Stimulated activated naive CD8-positive, alpha-beta T cell treated with anti-CD3 and anti-CD28 coated beads, Interleukin-15, amount 100 ng/mL, for 72 hours (primary cell): ENCODE data around the gene SCMH1.
A peak's percentile ranks its signal among the peaks of the same experiment; 100 is the strongest.

ENCODE experiments used
- ATAC-seq: fragments of 150-1000 bp; cut with Tn5 transposase; 2 replicates; pipeline ENCODE4 v1.10.0; 2021; ENCODE audit warnings: mild to moderate bottlenecking, moderate library complexity
- DNase-seq, 2 donors: peaks; one replicate each; pipeline ENCODE4 v3.0.0; 2021 to 2022
- H3K27ac Mint-ChIP-seq, 2 donors: one replicate each; pipeline ENCODE4 v1.8.0; 2022; ENCODE audit warnings: mild to moderate bottlenecking in 2 of 2, mixed read lengths in 2 of 2, moderate library complexity in 2 of 2
- H3K27me3 Mint-ChIP-seq: one replicate; pipeline ENCODE4 v1.8.0; 2022; ENCODE audit warnings: mixed read lengths
- H3K4me1 Mint-ChIP-seq: one replicate; pipeline ENCODE4 v1.8.0; 2022; ENCODE audit warnings: mild to moderate bottlenecking, mixed read lengths
- H3K4me3 Mint-ChIP-seq, 2 donors: one replicate each; pipeline ENCODE4 v1.8.0; 2022; ENCODE audit warnings: mild to moderate bottlenecking in 2 of 2, mixed read lengths in 2 of 2, moderate library complexity in 1 of 2
- H3K9me3 Mint-ChIP-seq, 2 donors: one replicate each; pipeline ENCODE4 v1.8.0; 2022; ENCODE audit warnings: mixed read lengths in 2 of 2

Gene SCMH1

DNA sequence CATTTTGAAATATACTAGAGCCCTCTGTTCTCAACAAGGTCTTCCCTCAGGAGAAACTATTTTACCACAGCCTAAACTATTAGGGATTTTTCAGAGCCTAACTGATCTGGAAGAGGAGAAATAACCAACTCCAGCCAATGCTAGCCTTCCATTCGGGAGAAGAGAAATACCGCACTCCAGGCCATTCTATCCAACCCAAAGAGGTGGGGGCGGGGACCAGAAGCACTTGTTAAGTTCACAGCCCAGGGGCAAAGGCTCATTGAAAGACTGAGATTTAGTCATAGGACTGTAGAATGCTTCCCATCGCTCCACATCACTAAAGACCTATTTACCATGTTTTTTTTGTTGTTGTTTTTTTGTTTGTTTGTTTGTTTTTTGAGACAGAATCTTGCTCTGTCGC, 185.2 kb downstream of the SCMH1 start:
- Mint-ChIP-seq H3K27me3 (no peaks in the 10 kb centered on the region), H3K27ac (no peak overlapping the region), H3K4me1 (no peaks in the 10 kb centered on the region), H3K4me3 (no peak overlapping the region), H3K9me3 (no peaks in the 10 kb centered on the region)
- DNase-seq (no peak), ATAC-seq (no peak)

DNA sequence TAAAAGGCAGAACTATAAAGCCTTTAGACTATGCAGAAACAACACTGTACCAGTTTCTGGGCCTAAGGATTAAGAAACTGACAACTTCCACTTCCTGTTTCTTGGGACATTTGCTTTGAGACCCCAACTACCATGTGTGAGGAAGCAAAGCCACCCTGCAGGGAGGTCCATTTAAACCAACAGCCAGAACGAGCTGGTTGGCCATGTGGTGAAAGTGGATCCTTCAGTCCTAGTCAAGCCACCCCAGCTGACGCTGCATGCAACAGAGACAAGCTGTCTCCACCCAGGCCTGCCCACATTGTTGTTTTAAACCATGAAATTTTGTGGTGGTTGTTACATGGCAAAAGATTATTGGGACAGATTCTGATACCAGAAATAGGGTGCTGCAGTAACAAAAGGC, 188.8 kb downstream of the SCMH1 start:
- no peak overlapping the region for H3K27ac Mint-ChIP-seq
- no peaks in the 10 kb centered on the region for H3K4me1 Mint-ChIP-seq
- no peaks in the 10 kb centered on the region for H3K9me3 Mint-ChIP-seq
- ATAC-seq (no peak), DNase-seq (no peak)
- no peaks in the 10 kb centered on the region for H3K27me3 Mint-ChIP-seq
- no peak overlapping the region for H3K4me3 Mint-ChIP-seq

GRCh38 chr1:41051022-41051421, 191.1 kb downstream of the SCMH1 start:
- Mint-ChIP-seq H3K27ac (no peak overlapping the region), H3K9me3 (no peaks in the 10 kb centered on the region), H3K4me1 (no peaks in the 10 kb centered on the region), H3K4me3 (no peak overlapping the region), H3K27me3 (no peaks in the 10 kb centered on the region)
- ATAC-seq: no peak
- no peak for DNase-seq

DNA sequence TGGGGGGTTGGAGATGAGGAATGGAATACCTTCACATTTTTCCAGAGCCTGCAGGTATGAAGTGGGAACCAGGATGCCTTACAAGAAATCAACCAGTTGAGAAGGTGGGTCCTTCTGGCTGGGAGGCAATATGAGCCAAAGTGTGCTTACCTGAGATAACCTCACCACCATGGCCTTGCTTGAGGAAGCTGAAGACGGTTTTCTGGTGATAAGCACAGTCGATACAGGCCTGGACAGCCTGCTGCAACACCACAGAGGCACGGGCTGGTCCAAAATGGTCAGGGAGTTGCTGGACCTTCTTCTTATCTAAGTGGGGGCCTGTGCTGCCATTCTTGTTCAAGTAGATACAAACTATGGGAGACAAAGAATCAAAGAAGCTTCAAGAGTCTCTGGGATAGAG, 193.6 kb downstream of the SCMH1 start:
- H3K27ac Mint-ChIP-seq: no peak overlapping the region
- no peak overlapping the region for H3K4me3 Mint-ChIP-seq
- no peaks in the 10 kb centered on the region for H3K9me3 Mint-ChIP-seq
- DNase-seq (no peak), ATAC-seq (no peak)
- no peaks in the 10 kb centered on the region for H3K27me3 Mint-ChIP-seq
- no peaks in the 10 kb centered on the region for H3K4me1 Mint-ChIP-seq

- DNase-seq (no peak), ATAC-seq (no peak)
- H3K4me1 Mint-ChIP-seq: no peaks in the 10 kb centered on the region
- H3K27me3 Mint-ChIP-seq: no peaks in the 10 kb centered on the region
- no peak overlapping the region for H3K27ac Mint-ChIP-seq
- no peak overlapping the region for H3K4me3 Mint-ChIP-seq
- no peaks in the 10 kb centered on the region for H3K9me3 Mint-ChIP-seq
Measured at GRCh38 chr1:41046347-41046775, 195.7 kb downstream of the SCMH1 start.

DNA sequence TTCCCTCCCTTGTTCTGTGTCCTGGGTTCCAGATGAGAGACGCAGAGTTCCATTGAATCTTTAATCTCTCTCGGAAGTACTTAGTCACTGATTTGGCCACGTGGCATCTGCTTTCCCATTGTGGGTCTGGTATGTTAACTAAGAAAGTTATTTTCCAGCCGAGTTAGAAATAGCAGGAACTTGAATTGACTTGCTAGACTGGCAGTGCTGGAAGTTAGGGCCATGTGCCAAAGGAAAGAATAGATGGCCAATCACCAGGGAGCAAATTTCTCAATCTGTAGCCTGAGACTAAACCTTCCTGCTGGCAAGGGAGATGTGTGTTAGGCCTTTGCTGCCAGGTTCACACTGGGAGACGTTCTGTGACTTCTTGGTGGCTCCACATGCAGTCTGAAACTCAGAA, 196.4 kb downstream of the SCMH1 start:
- Mint-ChIP-seq H3K4me1 (no peaks in the 10 kb centered on the region), H3K4me3 (no peak overlapping the region), H3K27ac (no peak overlapping the region), H3K9me3 (no peaks in the 10 kb centered on the region), H3K27me3 (no peaks in the 10 kb centered on the region)
- DNase-seq: no peak
- ATAC-seq: no peak

DNA sequence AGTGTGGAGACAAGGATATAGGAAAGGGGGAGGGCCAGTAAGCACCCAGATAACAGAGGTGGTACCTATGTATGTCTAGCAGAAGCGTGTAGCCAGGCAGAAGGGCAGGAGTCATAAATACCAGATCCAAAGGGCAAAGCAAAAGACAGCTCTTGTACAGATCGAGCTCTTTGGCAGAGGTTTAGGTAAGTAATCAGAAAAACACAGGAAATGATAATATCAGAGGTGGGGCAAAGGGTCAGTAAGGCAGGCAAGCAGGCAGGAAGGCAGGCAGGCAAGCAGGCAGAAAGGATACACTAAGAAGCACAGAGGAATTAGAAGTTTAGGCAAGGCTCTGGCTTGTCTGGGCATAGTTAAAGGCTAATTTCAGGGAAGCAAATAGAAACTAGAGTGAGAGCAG, 197.9 kb downstream of the SCMH1 start:
- no peak overlapping the region for H3K4me3 Mint-ChIP-seq
- H3K27ac Mint-ChIP-seq: no peak overlapping the region
- no peak for ATAC-seq
- no peaks in the 10 kb centered on the region for H3K27me3 Mint-ChIP-seq
- H3K9me3 Mint-ChIP-seq: no peaks in the 10 kb centered on the region
- H3K4me1 Mint-ChIP-seq: no peaks in the 10 kb centered on the region
- DNase-seq: no peak

DNA sequence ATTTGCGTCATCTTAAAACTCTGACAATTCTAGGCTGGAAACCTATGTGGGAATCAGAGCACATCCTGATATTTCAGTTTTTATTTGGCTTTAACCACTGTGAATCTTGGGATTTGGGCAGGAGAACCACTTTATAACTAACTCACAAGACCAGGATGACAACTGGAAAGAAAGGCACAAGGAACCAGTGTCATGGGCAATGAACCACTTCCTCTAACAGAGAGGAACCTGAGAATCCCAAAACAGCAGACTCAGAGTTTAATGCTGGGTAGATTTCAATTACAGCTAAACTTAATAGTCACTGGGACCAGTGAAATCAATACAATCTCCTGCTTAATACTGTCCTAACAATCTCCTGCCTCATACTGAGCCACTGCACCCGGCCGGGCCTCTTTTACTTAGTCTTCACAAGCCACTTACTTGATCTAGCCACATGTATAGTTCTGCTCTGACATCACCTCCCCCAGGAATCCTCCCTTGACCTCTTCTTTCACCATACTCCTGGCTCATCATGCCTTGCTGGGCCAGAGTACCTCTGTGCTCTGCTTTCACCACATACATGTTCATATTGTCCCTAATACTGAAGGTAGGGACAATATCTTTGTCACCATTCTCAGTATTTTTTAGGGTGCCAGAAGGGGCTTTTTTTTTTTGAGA, 200.4 kb downstream of the SCMH1 start:
- Mint-ChIP-seq H3K27me3 (no peaks in the 10 kb centered on the region), H3K9me3 (no peaks in the 10 kb centered on the region), H3K27ac (peak overlapping the region in 1 of 2 donors; percentile 4), H3K4me3 (no peak overlapping the region), H3K4me1 (no peaks in the 10 kb centered on the region)
- no peak for DNase-seq
- no peak for ATAC-seq

DNA sequence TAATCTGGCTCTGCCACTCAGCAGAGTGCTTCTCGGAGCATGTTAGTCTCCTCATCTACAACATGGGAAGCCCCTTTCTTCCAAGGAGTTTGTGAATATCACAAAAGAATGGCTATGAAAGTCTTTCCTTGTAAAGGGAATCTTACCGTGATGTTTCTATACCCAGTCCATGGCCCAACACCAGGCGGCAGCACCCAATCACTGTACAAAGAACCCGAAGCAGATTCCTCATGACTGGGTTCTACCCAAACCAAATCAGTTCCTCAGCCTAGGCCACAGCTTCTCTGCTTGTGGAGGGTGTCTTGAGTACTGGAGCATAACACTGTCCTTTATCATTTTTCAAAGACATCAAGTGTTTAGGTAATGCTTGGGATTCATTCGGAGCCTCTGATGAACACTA, 204.0 kb downstream of the SCMH1 start:
- no peak overlapping the region for H3K4me3 Mint-ChIP-seq
- no peaks in the 10 kb centered on the region for H3K4me1 Mint-ChIP-seq
- H3K27ac Mint-ChIP-seq: no peak overlapping the region
- H3K27me3 Mint-ChIP-seq: no peaks in the 10 kb centered on the region
- H3K9me3 Mint-ChIP-seq: no peaks in the 10 kb centered on the region
- DNase-seq (no peak), ATAC-seq (no peak)

DNA sequence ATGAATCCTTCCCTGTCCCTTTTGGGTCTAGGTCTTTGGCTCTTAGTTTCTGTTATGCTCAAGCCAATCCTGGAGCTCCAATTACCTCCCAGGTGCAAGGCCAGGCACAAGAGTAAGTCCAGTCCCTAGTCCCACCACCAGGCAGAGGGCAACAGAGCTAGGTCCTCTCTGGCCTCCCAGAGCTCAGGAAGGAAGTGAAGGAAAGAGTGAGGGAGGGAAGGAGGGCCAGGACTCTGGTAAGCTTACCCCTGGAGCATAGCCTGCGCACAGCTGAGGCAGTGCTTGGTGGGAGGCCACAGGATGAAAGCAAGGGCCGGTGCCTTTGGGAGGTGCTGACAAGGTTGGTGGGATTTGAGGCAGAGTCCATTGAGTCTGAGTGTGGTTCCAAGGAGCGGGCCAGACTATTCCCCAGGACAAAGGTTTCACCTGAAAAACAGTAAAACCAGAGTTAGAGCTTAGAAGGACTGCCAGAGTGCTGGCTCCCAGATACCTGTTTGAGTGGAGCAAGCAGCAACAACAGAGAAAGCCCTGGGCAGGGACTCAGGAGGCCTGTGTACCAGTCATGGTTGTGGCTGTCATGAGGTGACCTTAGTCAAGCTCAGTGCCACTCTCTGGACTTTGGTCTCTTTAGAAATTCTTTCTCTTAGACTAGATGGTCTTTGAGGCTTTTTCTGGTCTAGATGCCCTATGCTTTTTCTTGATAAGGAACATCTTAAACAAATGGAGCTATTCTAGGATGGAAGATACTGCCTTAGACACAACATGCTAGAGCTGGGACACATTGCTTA, 204.8 kb downstream of the SCMH1 start:
- no peak for DNase-seq
- Mint-ChIP-seq H3K9me3 (no peaks in the 10 kb centered on the region), H3K27ac (no peak overlapping the region), H3K27me3 (no peaks in the 10 kb centered on the region), H3K4me1 (no peaks in the 10 kb centered on the region), H3K4me3 (no peak overlapping the region)
- no peak for ATAC-seq

- Mint-ChIP-seq H3K9me3 (no peaks in the 10 kb centered on the region), H3K27me3 (no peaks in the 10 kb centered on the region), H3K4me3 (no peak overlapping the region), H3K27ac (no peak overlapping the region), H3K4me1 (no peaks in the 10 kb centered on the region)
- ATAC-seq (no peak), DNase-seq (no peak)
Measured at GRCh38 chr1:41033272-41033671, 208.8 kb downstream of the SCMH1 start.

GRCh38 chr1:41032147-41032546, 210.0 kb downstream of the SCMH1 start:
- Mint-ChIP-seq H3K4me3 (no peak overlapping the region), H3K4me1 (no peaks in the 10 kb centered on the region), H3K9me3 (no peaks in the 10 kb centered on the region), H3K27ac (peak overlapping the region in 1 of 2 donors; percentile 0), H3K27me3 (no peaks in the 10 kb centered on the region)
- ATAC-seq (no peak), DNase-seq (no peak)

GRCh38 chr1:41030872-41031616, 211.1 kb downstream of the SCMH1 start:
- Mint-ChIP-seq H3K4me3 (no peak overlapping the region), H3K9me3 (no peaks in the 10 kb centered on the region), H3K27ac (no peak overlapping the region), H3K4me1 (no peaks in the 10 kb centered on the region), H3K27me3 (no peaks in the 10 kb centered on the region)
- no peak for ATAC-seq
- no peak for DNase-seq

DNA sequence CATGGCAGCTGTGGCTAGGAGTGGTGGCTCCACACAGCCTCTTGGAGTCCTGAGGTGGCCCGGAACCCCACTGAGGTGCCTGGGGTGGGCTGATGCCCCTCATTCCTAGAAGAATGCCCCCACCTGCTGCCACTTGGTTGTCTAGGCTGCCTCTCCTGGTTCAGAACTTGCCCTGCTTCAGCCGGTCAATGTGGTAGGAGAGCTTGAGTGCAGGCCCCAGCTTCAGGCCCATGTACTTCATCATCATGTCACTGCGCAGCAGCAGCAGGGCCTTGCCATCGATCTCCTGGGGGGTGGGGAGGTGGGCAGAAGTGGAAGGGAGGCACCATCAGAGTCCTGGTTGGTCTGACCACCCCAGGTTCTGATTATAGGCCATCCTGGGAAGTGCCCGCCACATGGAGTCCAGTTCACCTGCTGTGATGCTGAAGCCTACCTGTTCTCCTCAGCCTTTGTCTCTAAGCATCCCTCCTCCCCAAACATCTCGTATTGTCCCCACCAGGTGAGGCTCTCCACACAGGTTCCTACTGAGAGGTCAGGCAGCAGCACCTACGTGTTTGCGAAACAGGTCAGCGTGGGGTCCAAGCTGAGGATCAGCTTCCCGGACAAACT, 214.0 kb downstream of the SCMH1 start:
- DNase-seq: no peak
- H3K27me3 Mint-ChIP-seq: no peaks in the 10 kb centered on the region
- no peak for ATAC-seq
- peak overlapping the region in 1 of 2 donors; percentile 15 for H3K27ac Mint-ChIP-seq
- H3K9me3 Mint-ChIP-seq: no peaks in the 10 kb centered on the region
- H3K4me1 Mint-ChIP-seq: peaks cover 10% of the 10 kb centered on the region
- no peak overlapping the region for H3K4me3 Mint-ChIP-seq

GRCh38 chr1:41025979-41026819, 215.9 kb downstream of the SCMH1 start:
- no peak overlapping the region for H3K4me3 Mint-ChIP-seq
- DNase-seq: no peak

More at GRCh38 chr1:41025979-41026819, 215.9 kb downstream of the SCMH1 start:
- no peak for ATAC-seq
- no peaks in the 10 kb centered on the region for H3K9me3 Mint-ChIP-seq
- H3K4me1 Mint-ChIP-seq: peaks cover 19% of the 10 kb centered on the region
- peak overlapping the region in 1 of 2 donors; percentile 69 for H3K27ac Mint-ChIP-seq
- no peaks in the 10 kb centered on the region for H3K27me3 Mint-ChIP-seq
